AG09309 (cell line): ENCODE results near the gene AKR1A1.
A peak's percentile ranks its signal among the peaks of the same experiment; 100 is the strongest.
"Not testable (repeated sequence)": the region's sequence is repeated elsewhere in the genome, so short reads cannot be mapped to it uniquely, and the experiment has no call there.

Source experiments
- DNase-seq: peaks from one replicate; pipeline ENCODE4 v3.0.0-alpha.2; 2010; ENCODE audit warnings: low read depth
- H3K4me3 ChIP-seq: 2 replicates; pipeline ENCODE4 v1.5.1; 2011; ENCODE audit warnings: mild to moderate bottlenecking, low read depth, low read length, moderate library complexity; ENCODE audit not compliant: control insufficient read depth
- CTCF ChIP-seq: IDR thresholded peaks from 2 replicates; pipeline ENCODE4 v1.5.1; 2011; ENCODE audit warnings: mild to moderate bottlenecking, low read depth, low read length, inconsistent platforms; ENCODE audit not compliant: insufficient read depth, control insufficient read depth; ENCODE audit errors: missing control alignments

Gene AKR1A1

GRCh38 chr1:45510036-45510971 is 40.3 kb upstream of the AKR1A1 start:
- TF ChIP-seq CTCF, result no peak
- no peak overlapping the region for H3K4me3 ChIP-seq
- DNase-seq, result no peak

GRCh38 chr1:45510972-45511527 is 39.6 kb upstream of the AKR1A1 start:
- no peak overlapping the region for H3K4me3 ChIP-seq
- TF ChIP-seq CTCF, result no peak
- no peak for DNase-seq

GRCh38 chr1:45512641-45513054 is 38.0 kb upstream of the AKR1A1 start:
- no peak for DNase-seq
- peak; percentile 77 for TF ChIP-seq CTCF
- no peak overlapping the region for H3K4me3 ChIP-seq

GRCh38 chr1:45513532-45514260 is 36.9 kb upstream of the AKR1A1 start:
- H3K4me3 ChIP-seq, DNase-seq: not testable (repeated sequence)

GRCh38 chr1:45516036-45516435 is 34.6 kb upstream of the AKR1A1 start:
- TF ChIP-seq CTCF, result no peak
- no peak overlapping the region for H3K4me3 ChIP-seq
- no peak for DNase-seq

GRCh38 chr1:45516465-45516864 is 34.2 kb upstream of the AKR1A1 start:
- no peak for TF ChIP-seq CTCF
- DNase-seq, result no peak

GRCh38 chr1:45518366-45518765 is 32.3 kb upstream of the AKR1A1 start:
- not testable (repeated sequence) for H3K4me3 ChIP-seq, DNase-seq

More at GRCh38 chr1:45516465-45516864, 34.2 kb upstream of the AKR1A1 start:
- no peak overlapping the region for H3K4me3 ChIP-seq
